HUDEP-2 (cell line): Measurements from ENCODE around the gene NPIPB2.

Experiments
- DNase-seq, 76 experiments: peaks; one replicate each; lab custom pipeline; 2025; ENCODE audit not compliant: unreplicated experiment in 76 of 76; lab: John Stamatoyannopoulos, UW

NPIPB2 gene

DNA sequence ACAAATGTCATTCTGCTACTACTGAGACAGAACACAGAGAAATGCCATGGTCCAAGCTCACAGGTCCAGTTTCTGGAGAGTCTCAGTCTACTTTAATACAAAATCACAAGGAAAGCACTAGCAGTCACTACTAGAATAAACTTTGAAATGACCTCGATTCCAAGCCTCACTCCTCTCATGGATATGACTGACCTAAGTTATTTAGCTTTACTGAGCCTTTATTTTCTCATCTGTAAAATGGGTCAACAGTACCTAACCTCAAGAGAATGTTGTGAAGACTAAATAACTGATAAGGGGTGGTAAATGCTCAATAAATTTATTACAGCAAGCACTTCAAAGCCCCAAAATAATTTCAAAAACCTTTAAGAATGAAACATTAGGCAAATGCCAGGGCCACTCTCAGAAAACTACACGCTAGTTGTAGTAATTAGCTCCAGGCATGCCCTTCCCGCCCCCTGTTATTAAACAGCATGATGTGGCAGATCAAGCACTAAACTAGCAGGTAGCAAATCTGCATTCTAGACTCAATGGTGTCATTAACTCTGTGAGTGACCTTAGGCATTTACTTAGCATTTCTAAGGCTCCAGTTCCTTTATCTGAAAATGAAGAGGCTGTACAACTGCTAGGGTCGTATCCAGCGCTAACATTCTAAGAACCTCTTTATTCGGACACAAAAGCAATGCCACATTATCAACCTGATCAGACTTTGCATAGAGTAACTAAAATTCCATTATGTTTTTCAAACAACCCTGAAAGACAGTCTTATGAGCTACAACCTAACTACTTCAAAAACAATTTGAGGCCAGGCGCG lies 34.5 kb downstream of the NPIPB2 start:
- DNase-seq: no peak

DNA sequence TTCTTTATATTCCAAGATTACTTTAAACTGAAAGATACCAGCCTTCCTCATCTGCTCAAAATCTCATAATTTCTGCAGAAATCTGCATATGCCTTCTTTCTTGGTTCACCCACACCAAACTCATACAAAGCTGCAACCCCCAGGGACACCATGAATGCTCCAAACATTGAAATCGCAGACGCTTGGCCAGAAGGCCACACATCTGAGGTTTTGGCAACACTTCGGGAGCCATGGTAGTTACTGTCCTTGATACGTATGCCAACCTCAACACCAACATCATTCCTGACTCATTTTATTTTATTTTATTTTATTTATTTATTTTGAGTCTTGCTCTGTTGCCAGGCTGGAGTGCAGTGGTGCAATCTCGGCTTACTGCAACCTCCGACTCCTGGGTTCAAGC lies 37.9 kb downstream of the NPIPB2 start:
- DNase-seq: no peak

DNA sequence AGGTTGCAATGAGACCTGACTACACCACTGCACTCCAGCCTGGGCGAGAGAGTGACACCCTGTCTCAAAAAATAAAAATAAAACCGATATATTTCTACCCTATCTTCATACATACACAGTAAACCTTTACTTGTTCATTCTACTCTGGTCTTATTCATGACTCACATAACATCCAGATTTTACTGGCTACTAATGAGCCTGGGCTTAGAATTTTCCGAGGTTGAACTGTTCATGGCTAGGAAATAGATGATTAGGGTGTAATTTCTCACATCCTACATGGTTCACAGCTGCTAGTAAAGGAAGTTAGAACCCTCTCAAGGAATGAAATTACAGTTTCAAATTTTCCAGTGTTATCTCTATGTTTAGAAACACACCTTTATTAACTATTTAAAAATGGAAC lies 40.8 kb downstream of the NPIPB2 start:
- no peak for DNase-seq

DNA sequence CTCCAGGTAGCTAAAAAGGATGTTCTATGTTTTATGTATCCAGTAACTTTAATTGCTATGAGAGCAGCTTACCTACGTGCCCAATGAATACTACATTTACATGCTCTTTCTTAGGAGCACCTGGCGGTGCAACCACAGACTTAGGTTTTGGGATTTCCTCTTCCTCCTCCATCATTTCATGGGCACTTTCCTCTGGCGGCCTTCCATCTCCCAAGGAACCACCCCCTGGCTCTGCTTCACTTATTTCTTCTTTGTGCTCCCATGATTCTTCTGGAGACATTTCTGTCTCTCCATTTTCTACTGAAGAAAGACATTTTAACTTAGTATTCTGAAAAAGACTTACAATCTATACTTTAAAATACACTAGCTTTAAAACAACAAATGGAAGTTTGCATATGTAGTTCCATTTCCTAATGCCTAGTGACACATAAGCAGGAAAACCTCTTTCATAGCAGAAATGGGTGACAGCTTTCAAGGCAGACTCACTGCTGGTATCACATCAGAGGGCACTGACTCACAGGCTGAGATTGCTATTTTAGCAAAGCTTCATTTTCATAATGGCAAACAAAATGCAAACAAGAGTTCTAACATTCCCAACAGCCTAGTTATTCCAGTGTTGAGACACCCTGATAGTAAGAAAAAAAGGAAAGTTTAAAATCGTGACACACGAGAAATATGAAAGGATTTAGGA lies 45.2 kb downstream of the NPIPB2 start:
- no peak for DNase-seq

DNA sequence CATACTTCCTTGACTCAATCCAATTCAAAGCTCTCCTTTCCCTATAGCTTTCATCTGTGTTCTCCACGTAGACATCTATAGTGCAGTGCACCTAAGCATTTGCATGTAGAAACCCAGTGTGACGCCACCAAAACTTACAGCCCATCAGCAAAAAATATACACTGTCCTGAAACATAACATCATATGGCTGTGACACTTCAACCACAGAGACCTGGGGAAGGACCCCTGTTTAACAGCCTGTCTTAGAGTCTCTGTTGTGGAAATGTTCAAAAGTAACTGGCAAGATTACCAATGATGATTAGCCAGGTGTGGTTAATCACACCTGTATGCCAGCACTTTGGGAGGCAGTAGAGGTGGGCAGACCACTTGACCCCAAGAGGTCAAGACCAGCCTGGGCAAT lies 48.3 kb downstream of the NPIPB2 start:
- no peak for DNase-seq

DNA sequence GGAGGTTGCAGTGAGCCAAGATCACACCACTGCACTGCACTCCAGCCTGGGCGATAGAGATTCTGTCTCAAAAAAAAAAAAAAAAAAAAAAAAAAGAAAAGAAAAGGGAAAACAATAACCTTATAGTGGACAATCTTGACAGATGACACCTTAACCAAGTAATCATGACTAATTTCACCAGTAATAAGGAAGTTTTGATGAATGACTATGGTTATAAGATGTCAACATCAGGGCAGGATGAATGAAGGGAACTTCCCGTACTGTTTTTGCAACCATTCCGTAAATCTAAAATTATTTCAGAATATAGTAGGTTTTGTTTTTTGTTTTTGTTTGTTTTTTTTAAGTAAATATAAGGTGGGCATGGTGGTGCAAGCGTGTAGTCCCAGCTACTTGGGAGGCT lies 49.1 kb downstream of the NPIPB2 start:
- DNase-seq: no peak

DNA sequence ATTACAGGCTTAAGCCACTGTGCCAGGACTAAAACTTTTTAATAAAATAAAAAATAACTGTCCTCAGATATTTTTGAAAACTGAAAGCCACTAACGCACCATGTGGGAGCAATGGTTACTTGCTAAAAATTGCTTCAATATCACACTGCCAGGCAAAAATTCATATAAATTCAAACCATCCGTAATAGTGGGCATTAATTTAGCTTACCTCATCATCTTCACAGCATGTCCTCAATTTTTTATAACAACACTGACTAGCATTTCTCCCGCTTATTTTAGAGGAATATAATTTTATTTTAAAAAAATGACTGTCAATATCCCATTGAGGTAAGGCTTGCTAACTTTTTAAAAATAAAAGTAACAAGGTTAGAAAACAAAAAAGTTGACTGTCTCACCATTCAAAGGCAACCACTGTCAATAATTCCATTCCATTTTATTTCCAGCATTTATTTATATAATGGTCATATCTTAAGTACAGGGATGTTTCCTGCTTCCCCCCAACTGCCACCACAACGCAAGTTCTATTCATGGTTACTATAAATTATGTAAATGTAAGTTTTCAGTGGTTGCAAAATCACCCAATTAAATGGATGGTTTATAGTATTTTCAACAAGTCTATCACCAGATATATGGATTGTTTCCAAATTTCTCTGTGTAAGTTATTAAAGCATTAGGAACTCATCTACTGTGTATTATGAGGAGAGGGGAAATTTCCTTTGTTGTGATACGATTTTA lies 51.4 kb downstream of the NPIPB2 start:
- no peak for DNase-seq

DNA sequence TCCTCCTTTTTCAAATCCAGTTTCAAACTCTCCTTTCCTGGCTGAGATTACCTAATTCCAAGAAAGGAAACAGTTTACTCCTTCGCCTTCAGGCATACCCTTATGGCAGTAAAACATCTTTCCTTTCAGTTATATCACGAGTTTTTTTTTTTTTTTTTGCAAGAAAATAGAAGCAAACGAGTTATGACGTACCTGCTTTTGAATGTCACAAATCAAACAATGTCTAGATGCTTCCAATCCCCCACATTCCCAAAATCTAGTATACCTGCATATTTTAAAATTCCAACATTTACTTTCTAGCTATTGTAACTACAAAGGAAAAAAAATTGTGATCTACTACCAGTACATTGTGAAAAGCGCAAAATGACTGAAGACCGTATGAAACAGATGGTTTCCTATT lies 55.0 kb downstream of the NPIPB2 start:
- no peak for DNase-seq

DNA sequence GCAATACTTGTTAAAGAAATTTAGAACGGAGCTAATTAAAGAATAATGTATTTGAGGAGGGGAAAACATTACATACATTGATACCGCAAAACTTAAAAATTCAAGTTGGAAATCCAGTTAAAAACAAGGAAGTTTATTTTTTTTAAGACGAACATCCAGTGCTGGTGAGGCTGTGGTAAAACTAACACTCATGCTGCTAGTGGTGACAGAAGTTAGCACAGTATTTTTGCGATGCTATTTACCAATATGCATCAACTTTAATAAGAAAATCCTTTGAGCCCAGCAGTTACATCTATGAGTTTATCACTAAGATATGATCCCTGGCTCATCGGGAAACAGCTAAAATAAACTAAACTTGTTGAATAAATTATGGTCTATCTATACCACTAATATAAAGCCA lies 57.8 kb downstream of the NPIPB2 start:
- DNase-seq: no peak

DNA sequence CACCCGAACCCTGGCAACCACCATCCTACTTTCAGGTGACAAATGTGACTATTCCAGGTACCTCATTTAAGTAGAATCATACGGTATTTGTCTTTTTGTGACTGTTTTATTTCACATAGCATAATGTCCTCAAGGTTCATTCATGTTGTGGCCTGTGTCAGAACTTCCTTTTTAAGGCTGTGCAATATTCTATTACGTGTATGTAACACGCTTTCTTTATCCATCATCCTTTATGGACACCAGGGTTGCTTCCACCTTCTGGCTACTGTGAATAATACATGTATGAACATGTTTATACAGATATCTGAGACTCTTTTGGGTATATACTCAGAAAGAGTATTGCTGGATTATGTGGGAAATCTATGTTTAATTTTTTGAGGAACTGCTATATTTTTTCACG lies 61.8 kb downstream of the NPIPB2 start:
- no peak for DNase-seq

DNA sequence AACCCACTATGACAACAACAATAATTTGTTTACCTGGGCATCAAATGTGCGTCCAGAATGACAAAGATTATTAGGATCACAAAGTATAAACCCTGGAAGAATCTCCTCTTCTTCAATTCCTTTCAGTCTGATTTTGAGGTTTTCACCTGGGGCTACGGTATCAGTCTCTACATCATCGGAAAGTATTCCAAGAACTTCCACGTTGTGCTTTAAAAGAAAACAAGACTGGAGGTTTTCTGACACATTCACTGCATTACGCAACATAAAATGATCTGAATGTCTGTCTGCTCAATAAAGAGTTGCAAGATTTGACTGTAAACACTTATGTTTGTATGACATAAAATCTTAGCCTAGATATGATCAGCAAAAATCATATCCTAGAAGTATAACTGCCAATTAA lies 64.5 kb downstream of the NPIPB2 start:
- no peak for DNase-seq
